ENCODE results near the gene DBNL.

DNA sequence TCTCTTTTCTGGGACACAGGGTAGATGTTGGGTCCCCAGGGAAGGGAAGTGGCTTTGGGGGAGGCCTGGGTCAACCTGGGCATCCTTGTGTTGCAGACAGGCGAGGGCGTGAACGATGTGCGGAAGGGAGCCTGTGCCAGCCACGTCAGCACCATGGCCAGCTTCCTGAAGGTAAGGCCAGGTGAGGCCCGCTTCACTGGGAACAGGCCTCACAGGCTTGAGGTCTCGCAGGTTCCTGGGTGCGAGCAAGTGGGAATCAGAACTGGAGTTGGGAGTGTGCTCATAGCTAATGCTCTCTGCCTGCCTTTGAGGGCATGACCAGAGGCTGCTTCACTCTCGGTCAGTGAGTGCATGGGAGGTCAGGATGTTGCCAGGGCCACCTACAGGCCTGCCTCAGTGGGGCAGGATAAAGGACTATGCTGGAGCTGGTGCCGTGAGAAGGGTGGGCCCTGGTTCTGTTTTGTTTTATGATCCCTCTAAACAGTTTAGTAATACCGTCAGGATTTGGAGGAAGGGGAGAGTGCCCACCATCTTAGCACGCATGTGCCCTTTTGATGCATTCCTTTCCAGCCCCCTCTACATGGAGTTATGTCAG, 8.4 kb downstream of the DBNL start:
- TF ChIP-seq, protein P1, sequence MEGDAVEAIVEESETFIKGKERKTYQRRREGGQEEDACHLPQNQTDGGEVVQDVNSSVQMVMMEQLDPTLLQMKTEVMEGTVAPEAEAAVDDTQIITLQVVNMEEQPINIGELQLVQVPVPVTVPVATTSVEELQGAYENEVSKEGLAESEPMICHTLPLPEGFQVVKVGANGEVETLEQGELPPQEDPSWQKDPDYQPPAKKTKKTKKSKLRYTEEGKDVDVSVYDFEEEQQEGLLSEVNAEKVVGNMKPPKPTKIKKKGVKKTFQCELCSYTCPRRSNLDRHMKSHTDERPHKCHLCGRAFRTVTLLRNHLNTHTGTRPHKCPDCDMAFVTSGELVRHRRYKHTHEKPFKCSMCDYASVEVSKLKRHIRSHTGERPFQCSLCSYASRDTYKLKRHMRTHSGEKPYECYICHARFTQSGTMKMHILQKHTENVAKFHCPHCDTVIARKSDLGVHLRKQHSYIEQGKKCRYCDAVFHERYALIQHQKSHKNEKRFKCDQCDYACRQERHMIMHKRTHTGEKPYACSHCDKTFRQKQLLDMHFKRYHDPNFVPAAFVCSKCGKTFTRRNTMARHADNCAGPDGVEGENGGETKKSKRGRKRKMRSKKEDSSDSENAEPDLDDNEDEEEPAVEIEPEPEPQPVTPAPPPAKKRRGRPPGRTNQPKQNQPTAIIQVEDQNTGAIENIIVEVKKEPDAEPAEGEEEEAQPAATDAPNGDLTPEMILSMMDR (IDR thresholded peaks at IDR 0.05): no peak
- TF ChIP-seq POLR2A (IDR thresholded peaks at IDR 0.05): no peak
